Brain microvascular endothelial cell (primary cell): Measurements from ENCODE around the gene JARID2.

ENCODE experiments used
- DNase-seq: peaks from one replicate; pipeline ENCODE4 v3.0.0-alpha.2; 2020
- H3K27ac ChIP-seq: fragments of 250-450 bp; sonication (Bioruptor Pico); 2 replicates; pipeline ENCODE4 v1.5.1; 2020; ENCODE audit warnings: mild to moderate bottlenecking, moderate library complexity
- H3K27me3 ChIP-seq: fragments of 250-450 bp; sonication (Bioruptor Pico); replicated peaks from 2 replicates; pipeline ENCODE4 v1.5.1; 2020; ENCODE audit warnings: mild to moderate bottlenecking
- H3K36me3 ChIP-seq: fragments of 250-450 bp; sonication (Bioruptor Pico); replicated peaks from 2 replicates; pipeline ENCODE4 v1.5.1; 2020; ENCODE audit warnings: mild to moderate bottlenecking
- H3K4me3 ChIP-seq: 2 replicates; pipeline ENCODE4 v1.5.1; 2011; ENCODE audit warnings: low read depth, mild to moderate bottlenecking, control low read depth, low read length, moderate library complexity
- in situ Hi-C: cut with HindIII; loops from 2 replicates; pipeline ENCODE4 v1.10.0; 2017; ENCODE audit warnings: low sequenced_read_pairs, low pct_ligation_motif_present
- TF ChIP-seq, protein P1 (sequence below): IDR thresholded peaks from 2 replicates; pipeline ENCODE4 v1.5.1; 2011; ENCODE audit warnings: low read depth, mild to moderate bottlenecking, moderate library complexity, low read length, control low read depth, inconsistent platforms; ENCODE audit errors: missing control alignments

JARID2 gene

DNA sequence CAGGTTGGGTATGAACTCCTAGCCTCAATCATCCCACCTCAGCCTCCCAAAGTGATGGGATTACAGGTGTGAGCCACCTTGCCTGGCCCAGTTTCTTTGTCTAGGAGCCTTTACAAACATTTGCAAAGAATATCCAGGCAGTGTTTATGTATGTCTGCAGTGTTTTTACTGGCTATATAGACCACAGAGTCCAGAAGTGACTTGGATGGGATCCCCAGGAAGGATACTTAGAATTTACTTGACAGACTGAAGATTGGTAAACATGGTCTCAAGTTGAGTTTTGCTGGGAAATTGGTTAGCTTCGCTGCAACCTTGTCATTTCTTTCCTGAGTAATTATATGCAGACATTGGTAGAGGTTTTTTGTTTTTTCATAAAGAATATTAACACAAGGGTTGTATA, 23.8 kb downstream of the JARID2 start:
- Histone ChIP-seq H3K36me3 (no peaks in the 10 kb centered on the region), H3K27ac (no peak overlapping the region), H3K27me3 (no peaks in the 10 kb centered on the region), H3K4me3 (no peak overlapping the region)
- in situ Hi-C loops, result no loop called here
- no peak for DNase-seq
- TF ChIP-seq, protein P1, sequence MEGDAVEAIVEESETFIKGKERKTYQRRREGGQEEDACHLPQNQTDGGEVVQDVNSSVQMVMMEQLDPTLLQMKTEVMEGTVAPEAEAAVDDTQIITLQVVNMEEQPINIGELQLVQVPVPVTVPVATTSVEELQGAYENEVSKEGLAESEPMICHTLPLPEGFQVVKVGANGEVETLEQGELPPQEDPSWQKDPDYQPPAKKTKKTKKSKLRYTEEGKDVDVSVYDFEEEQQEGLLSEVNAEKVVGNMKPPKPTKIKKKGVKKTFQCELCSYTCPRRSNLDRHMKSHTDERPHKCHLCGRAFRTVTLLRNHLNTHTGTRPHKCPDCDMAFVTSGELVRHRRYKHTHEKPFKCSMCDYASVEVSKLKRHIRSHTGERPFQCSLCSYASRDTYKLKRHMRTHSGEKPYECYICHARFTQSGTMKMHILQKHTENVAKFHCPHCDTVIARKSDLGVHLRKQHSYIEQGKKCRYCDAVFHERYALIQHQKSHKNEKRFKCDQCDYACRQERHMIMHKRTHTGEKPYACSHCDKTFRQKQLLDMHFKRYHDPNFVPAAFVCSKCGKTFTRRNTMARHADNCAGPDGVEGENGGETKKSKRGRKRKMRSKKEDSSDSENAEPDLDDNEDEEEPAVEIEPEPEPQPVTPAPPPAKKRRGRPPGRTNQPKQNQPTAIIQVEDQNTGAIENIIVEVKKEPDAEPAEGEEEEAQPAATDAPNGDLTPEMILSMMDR, result no peak

DNA sequence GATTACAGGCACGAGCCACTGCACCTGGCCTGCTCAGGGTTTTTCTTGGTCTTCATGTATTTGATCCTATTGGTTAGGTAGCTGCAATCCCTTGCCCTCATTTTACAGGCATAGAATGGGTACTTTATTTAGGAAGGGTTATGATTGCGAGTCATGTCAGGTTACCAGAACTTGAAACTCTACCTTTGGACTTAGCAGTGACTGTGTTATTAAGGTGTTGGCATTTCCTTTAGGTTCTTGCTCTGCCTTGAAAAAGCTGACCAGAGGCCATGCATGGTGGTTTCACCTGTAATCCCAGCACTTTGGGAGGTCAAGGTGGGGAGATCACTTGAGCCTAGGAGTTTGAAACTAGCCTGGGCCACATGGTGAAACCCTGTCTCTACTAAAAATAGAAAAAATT, 24.5 kb downstream of the JARID2 start:
- H3K36me3 ChIP-seq, result no peaks in the 10 kb centered on the region
- no peak overlapping the region for H3K27ac ChIP-seq
- in situ Hi-C loops, result no loop called here
- DNase-seq, result no peak
- H3K27me3 ChIP-seq, result no peaks in the 10 kb centered on the region
- H3K4me3 ChIP-seq, result no peak overlapping the region
- TF ChIP-seq, protein P1, result no peak

DNA sequence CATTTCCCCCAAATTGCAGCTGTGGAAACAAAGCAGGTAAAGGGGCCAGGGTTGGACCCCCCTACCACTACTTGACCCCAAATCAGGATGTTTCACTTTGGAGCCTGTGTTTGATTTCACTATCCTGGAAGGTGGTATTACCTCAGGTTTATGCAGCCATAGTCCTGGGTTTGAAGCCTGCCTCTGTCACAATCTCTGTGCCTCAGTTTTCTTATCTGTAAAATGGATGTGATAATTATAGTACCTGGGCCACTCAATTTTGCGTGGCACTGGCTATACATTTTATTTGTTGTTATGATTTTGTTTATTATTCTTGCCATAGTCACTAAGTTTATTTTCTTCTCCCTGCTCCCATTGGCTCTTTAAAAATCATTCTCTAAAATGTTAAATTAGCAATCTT, 26.7 kb downstream of the JARID2 start:
- DNase-seq, result no peak
- H3K36me3 ChIP-seq, result no peaks in the 10 kb centered on the region
- H3K4me3 ChIP-seq, result no peak overlapping the region
- TF ChIP-seq, protein P1, result no peak
- H3K27ac ChIP-seq, result no peak overlapping the region
- in situ Hi-C loops, result no loop called here
- no peaks in the 10 kb centered on the region for H3K27me3 ChIP-seq

DNA sequence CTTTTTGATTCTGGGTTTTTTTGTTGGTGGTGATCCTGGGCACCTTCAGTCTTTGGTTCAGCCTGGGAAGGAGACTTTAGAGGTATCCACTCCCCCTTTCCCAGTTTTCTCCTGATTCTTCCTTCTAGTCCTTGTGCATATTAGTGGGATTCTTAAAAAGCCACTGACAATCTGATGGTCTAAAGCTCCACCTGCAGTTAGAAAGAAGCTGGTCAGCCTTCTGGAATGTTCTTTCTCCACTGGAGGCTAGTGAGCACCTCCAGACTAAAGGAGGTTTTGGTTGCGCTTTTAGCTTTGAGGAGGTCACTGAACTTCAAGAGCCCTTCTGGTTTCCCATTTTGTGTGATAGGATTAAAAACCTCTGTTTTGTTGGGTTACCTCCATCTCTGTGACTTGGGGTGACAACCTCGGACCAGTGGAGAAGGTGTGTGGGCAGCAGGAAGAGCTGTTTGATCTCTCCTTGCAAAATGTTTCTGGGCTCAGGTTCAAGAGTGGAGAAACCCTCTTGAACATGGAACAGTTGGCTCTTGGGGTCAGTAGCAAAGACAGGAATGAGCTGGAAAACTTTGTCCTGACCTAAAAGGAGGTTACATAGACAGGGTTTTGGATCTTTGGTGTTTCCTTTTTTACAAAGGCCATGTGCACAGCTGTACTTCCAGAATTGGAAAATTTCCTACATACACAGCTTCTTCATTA, 29.0 kb downstream of the JARID2 start:
- Histone ChIP-seq H3K27me3 (no peaks in the 10 kb centered on the region), H3K36me3 (no peaks in the 10 kb centered on the region), H3K27ac (no peak overlapping the region), H3K4me3 (no peak overlapping the region)
- TF ChIP-seq, protein P1, result peak; percentile 44
- in situ Hi-C loops, result no loop called here
- no peak for DNase-seq

DNA sequence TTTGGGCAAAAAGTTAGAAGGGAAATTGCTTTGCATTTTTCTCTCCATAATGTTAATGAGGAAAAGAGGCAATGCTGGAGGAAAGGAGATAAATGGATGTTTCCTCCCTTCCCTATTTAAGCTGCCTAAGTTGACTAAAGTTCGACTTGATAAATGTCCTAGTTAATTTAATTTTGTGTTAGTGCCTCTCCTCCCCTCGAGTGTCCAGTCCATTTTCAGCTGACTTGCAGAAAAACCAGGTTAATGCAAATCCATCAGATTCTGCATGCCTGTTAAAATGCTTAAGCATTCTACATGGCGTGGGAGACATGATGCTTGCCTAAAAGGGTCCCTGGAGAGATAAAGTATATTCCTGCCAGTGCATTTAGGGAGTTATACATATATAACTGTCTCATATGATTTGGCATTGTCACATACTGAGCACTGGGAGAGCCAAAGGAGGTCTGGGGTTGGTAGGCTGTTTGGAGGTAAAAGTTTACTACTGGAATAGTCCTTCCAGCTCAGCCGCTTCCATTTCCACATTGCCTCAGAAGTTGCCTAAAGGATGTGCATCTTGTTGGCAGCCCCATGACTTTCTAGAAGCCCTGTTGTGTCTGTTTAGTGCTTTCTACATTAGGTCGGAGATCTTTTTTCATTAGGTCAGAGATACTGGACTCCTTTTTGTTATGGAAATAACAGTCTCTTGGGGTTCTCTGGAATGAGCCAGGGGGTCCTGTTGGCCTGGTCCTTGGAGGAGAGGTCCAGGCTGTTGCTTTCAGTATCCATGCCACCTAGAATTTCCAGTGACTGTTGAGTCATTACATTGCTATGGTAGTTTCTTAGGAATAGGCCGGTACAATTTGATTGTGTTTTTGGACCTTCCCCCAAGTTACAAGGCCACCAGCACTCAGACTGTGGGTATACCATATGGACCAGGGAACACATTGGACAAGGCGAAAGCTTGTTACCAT, 30.4 kb downstream of the JARID2 start:
- H3K36me3 ChIP-seq, result no peaks in the 10 kb centered on the region
- H3K27ac ChIP-seq, result no peak overlapping the region
- in situ Hi-C loops, result no loop called here
- no peak overlapping the region for H3K4me3 ChIP-seq
- TF ChIP-seq, protein P1, result no peak
- DNase-seq, result no peak
- no peaks in the 10 kb centered on the region for H3K27me3 ChIP-seq
